DND-41 (cell line): ENCODE measurements around the gene ISCU.

Experiments
- ATAC-seq: fragments of 200-7000 bp; cut with Tn5 transposase; 3 replicates; pipeline ENCODE4 v1.9.1; 2021; ENCODE audit warnings: low read depth; ENCODE audit not compliant: insufficient read depth
- DNase-seq: peaks from one replicate; pipeline ENCODE4 v3.0.0-alpha.2; 2020
- H2AFZ ChIP-seq: 2 replicates; pipeline ENCODE4 v1.6.0; 2012; ENCODE audit warnings: low read depth, low read length
- H3K27ac ChIP-seq: 2 replicates; pipeline ENCODE4 v1.5.1; 2012; ENCODE audit warnings: low read length, inconsistent platforms
- H3K27me3 ChIP-seq: fragments of 200-600 bp; sonication (generic); 2 replicates; pipeline ENCODE4 v1.6.0; 2012; ENCODE audit warnings: low read length, mild to moderate bottlenecking, inconsistent platforms; ENCODE audit not compliant: insufficient read depth, poor library complexity
- H3K36me3 ChIP-seq: 2 replicates; pipeline ENCODE4 v1.5.1; 2012; ENCODE audit warnings: low read length, inconsistent platforms; ENCODE audit not compliant: insufficient read depth
- H3K4me1 ChIP-seq: 2 replicates; pipeline ENCODE4 v1.5.1; 2012; ENCODE audit warnings: mild to moderate bottlenecking, low read length; ENCODE audit not compliant: insufficient read depth
- H3K4me2 ChIP-seq: 2 replicates; pipeline ENCODE4 v1.6.0; 2012; ENCODE audit warnings: mild to moderate bottlenecking, moderate library complexity, low read length, inconsistent platforms; ENCODE audit not compliant: insufficient read depth
- H3K4me3 ChIP-seq, 2 experiments: fragments of 200-600 bp in 1 of 2; shearing (Covaris generic) in 1 of 2; 2 replicates each; pipeline ENCODE4 v1.5.1; 2012 to 2016; ENCODE audit warnings: inconsistent platforms in 2 of 2, low read length in 2 of 2, mild to moderate bottlenecking in 2 of 2, low read depth in 1 of 2, moderate library complexity in 1 of 2
- H3K79me2 ChIP-seq: 2 replicates; pipeline ENCODE4 v1.6.0; 2012; ENCODE audit warnings: low read length, inconsistent platforms; ENCODE audit not compliant: insufficient read depth
- H3K9ac ChIP-seq: 2 replicates; pipeline ENCODE4 v1.6.0; 2012; ENCODE audit warnings: low read depth, mild to moderate bottlenecking, inconsistent platforms, low read length, moderate library complexity
- H3K9me3 ChIP-seq: 2 replicates; pipeline ENCODE4 v1.5.1; 2012; ENCODE audit warnings: low read length, moderate library complexity, mild to moderate bottlenecking, inconsistent platforms; ENCODE audit not compliant: insufficient read depth, severe bottlenecking
- H4K20me1 ChIP-seq: 2 replicates; pipeline ENCODE4 v1.6.0; 2012; ENCODE audit warnings: low read length; ENCODE audit not compliant: insufficient read depth
- EZH2 ChIP-seq: IDR thresholded peaks from 3 replicates; pipeline ENCODE4 v1.6.1; 2012; ENCODE audit warnings: borderline replicate concordance, low read depth, mild to moderate bottlenecking, moderate library complexity, low read length, inconsistent platforms; ENCODE audit not compliant: severe bottlenecking
- TF ChIP-seq, protein P1 (sequence below): IDR thresholded peaks from 2 replicates; pipeline ENCODE4 v1.5.1; 2012; ENCODE audit warnings: borderline replicate concordance, low read length, moderate library complexity, mild to moderate bottlenecking; ENCODE audit not compliant: poor library complexity, severe bottlenecking; ENCODE audit errors: extremely low read depth

The ISCU gene

GRCh38 chr12:108575199-108575912 is 13.0 kb downstream of the ISCU start:
- ATAC-seq (no peak), DNase-seq (no peak)
- Histone ChIP-seq H3K27me3 (no peaks in the 10 kb centered on the region), H3K4me1 (no peaks in the 10 kb centered on the region), H3K9ac (no peak overlapping the region), H3K36me3 (no peaks in the 10 kb centered on the region), H3K4me3 (no peak overlapping the region), H2AFZ (no peak overlapping the region), H3K27ac (no peak overlapping the region), H3K79me2 (no peaks in the 10 kb centered on the region), H4K20me1 (no peaks in the 10 kb centered on the region), H3K4me2 (no peak overlapping the region), H3K9me3 (no peaks in the 10 kb centered on the region)
- no peak for TF ChIP-seq EZH2
- TF ChIP-seq, protein P1, sequence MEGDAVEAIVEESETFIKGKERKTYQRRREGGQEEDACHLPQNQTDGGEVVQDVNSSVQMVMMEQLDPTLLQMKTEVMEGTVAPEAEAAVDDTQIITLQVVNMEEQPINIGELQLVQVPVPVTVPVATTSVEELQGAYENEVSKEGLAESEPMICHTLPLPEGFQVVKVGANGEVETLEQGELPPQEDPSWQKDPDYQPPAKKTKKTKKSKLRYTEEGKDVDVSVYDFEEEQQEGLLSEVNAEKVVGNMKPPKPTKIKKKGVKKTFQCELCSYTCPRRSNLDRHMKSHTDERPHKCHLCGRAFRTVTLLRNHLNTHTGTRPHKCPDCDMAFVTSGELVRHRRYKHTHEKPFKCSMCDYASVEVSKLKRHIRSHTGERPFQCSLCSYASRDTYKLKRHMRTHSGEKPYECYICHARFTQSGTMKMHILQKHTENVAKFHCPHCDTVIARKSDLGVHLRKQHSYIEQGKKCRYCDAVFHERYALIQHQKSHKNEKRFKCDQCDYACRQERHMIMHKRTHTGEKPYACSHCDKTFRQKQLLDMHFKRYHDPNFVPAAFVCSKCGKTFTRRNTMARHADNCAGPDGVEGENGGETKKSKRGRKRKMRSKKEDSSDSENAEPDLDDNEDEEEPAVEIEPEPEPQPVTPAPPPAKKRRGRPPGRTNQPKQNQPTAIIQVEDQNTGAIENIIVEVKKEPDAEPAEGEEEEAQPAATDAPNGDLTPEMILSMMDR, result no peak

DNA sequence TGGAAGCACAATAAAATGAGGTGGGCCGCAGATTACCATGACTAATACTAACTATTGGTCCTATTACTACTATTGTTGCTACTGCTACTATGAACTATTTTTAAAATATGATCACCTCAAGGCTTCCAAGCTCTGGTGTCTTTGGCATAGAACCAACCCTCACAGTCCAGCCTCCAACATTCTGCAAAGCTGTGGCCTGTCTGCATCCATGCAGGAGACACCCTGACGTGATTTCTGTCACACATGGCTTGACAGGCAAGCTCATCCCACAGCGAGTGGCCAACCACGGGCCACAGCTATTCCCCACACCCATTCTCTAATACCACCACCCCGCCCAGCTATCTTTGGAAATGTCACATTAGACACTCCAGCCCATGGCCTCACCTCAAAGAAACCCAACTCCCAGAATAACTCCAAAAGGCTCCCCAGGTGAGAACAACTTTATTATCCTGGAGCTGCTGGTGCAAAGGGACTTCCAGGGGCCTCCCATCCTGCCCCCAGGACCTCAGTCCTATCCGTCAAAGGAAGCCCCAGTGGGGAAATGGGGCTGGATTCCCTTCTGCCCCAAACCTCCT is 14.4 kb downstream of the ISCU start:
- H3K27me3 ChIP-seq, result no peaks in the 10 kb centered on the region
- H3K4me1 ChIP-seq, result no peaks in the 10 kb centered on the region
- no peak overlapping the region for H3K4me2 ChIP-seq
- no peaks in the 10 kb centered on the region for H3K36me3 ChIP-seq
- H3K79me2 ChIP-seq, result no peaks in the 10 kb centered on the region
- no peak overlapping the region for H2AFZ ChIP-seq
- no peak overlapping the region for H3K9ac ChIP-seq
- ATAC-seq, result no peak
- DNase-seq, result no peak
- no peaks in the 10 kb centered on the region for H4K20me1 ChIP-seq
- no peaks in the 10 kb centered on the region for H3K9me3 ChIP-seq
- H3K4me3 ChIP-seq, result no peak overlapping the region
- TF ChIP-seq EZH2, result no peak
- TF ChIP-seq, protein P1, result no peak
- no peak overlapping the region for H3K27ac ChIP-seq

- DNase-seq (no peak), ATAC-seq (no peak)
- Histone ChIP-seq H3K9me3 (no peaks in the 10 kb centered on the region), H3K79me2 (no peaks in the 10 kb centered on the region), H3K27ac (no peak overlapping the region), H3K4me2 (no peak overlapping the region), H3K4me1 (no peaks in the 10 kb centered on the region), H3K9ac (no peak overlapping the region), H2AFZ (no peak overlapping the region), H4K20me1 (no peaks in the 10 kb centered on the region), H3K36me3 (no peaks in the 10 kb centered on the region), H3K27me3 (no peaks in the 10 kb centered on the region), H3K4me3 (no peak overlapping the region)
- TF ChIP-seq, protein P1, result no peak
- no peak for TF ChIP-seq EZH2
Observed at GRCh38 chr12:108577458-108577857, 15.1 kb downstream of the ISCU start.
